Right atrium auricular region (tissue), 2 donors: ENCODE measurements around the gene SLC7A6. TPM values are rescaled to one million over a fixed set of nuclear protein-coding genes. Genes with fewer than 3 reads are reported as not detected.

Experiments
- DNase-seq: peaks from one replicate; pipeline ENCODE4 v3.0.0-alpha.2; 2019; ENCODE audit warnings: low spot score
- H3K27ac ChIP-seq, 2 donors: fragments of 200-600 bp; sonication (generic); 1 replicate in 1 of 2; 2 replicates in 1 of 2; pipeline ENCODE4 v1.5.1; 2016 to 2019
- H3K27me3 ChIP-seq, 2 donors: fragments of 200-600 bp; sonication (generic); one replicate each; pipeline versions ENCODE4 v1.5.1 to v1.6.0; 2017 to 2019
- H3K36me3 ChIP-seq: fragments of 200-600 bp; sonication (generic); one replicate; pipeline ENCODE4 v1.5.1; 2016
- H3K4me1 ChIP-seq, 2 donors: fragments of 200-600 bp; sonication (generic); one replicate each; pipeline versions ENCODE4 v1.5.1 to v1.6.0; 2017 to 2019
- H3K4me3 ChIP-seq, 2 donors: fragments of 200-600 bp; sonication (generic); 1 replicate in 1 of 2; 2 replicates in 1 of 2; pipeline ENCODE4 v1.5.1; 2017 to 2019; ENCODE audit warnings: mild to moderate bottlenecking in 1 of 2, moderate library complexity in 1 of 2
- H3K9me3 ChIP-seq, 2 donors: fragments of 200-600 bp; sonication (generic); one replicate each; pipeline ENCODE4 v1.5.1; 2019
- CTCF ChIP-seq, 2 donors: fragments of 200-600 bp; sonication (generic); IDR thresholded peaks; one replicate each; pipeline ENCODE4 v1.5.1; 2019; ENCODE audit warnings: antibody characterized with exemption in 2 of 2
- total RNA-seq, 2 donors: library from RNA; depleted of rRNA; stranded (reverse); fragments of >200 nt; gene quantifications; one replicate each; pipeline ENCODE4 v1.1.0, GENCODE V29; 2016

SLC7A6 gene
- total RNA-seq, 2 donors from 2014 or later, result 28.9 to 51.0 TPM

- DNase-seq, result no peak
- TF ChIP-seq CTCF (IDR thresholded peaks at IDR 0.05), result no peak
- Histone ChIP-seq H3K4me3 (peak overlapping the region in 1 of 2 donors; percentile 91), H3K4me1 (peaks cover 0 to 58% of the 10 kb centered on the region in 2 donors), H3K27me3 (no peaks in the 10 kb centered on the region), H3K36me3 (peaks cover 16% of the 10 kb centered on the region), H3K9me3 (no peaks in the 10 kb centered on the region), H3K27ac (peak overlapping the region; percentile 89 to 94)
These were observed 17.7 kb upstream of the SLC7A6 start for GRCh38 chr16:68246666-68247065.

GRCh38 chr16:68247400-68247799 is 16.9 kb upstream of the SLC7A6 start:
- peaks cover 0 to 62% of the 10 kb centered on the region in 2 donors for H3K4me1 ChIP-seq
- no peak overlapping the region for H3K4me3 ChIP-seq
- H3K27ac ChIP-seq, result peak overlapping the region; percentile 89 to 94
- DNase-seq, result no peak
- no peaks in the 10 kb centered on the region for H3K9me3 ChIP-seq
- H3K36me3 ChIP-seq, result peaks cover 16% of the 10 kb centered on the region
- H3K27me3 ChIP-seq, result no peaks in the 10 kb centered on the region
- no peak for TF ChIP-seq CTCF (IDR thresholded peaks at IDR 0.05)

GRCh38 chr16:68247932-68248331 is 16.4 kb upstream of the SLC7A6 start:
- no peaks in the 10 kb centered on the region for H3K27me3 ChIP-seq
- no peak for DNase-seq
- H3K9me3 ChIP-seq, result no peaks in the 10 kb centered on the region
- TF ChIP-seq CTCF (IDR thresholded peaks at IDR 0.05), result no peak
- H3K4me3 ChIP-seq, result no peak overlapping the region
- peaks cover 0 to 68% of the 10 kb centered on the region in 2 donors for H3K4me1 ChIP-seq
- H3K27ac ChIP-seq, result peak overlapping the region; percentile 89 to 94
- peaks cover 18% of the 10 kb centered on the region for H3K36me3 ChIP-seq

- no peak for DNase-seq
- Histone ChIP-seq H3K9me3 (no peaks in the 10 kb centered on the region), H3K27me3 (no peaks in the 10 kb centered on the region), H3K36me3 (peaks cover 30% of the 10 kb centered on the region), H3K4me3 (no peak overlapping the region), H3K4me1 (peaks cover 0 to 68% of the 10 kb centered on the region in 2 donors), H3K27ac (peak overlapping the region; percentile 89 to 94)
- no peak for TF ChIP-seq CTCF (IDR thresholded peaks at IDR 0.05)
These were observed 15.0 kb upstream of the SLC7A6 start for GRCh38 chr16:68249371-68249770.

GRCh38 chr16:68250951-68251350 is 13.4 kb upstream of the SLC7A6 start:
- Histone ChIP-seq H3K9me3 (no peaks in the 10 kb centered on the region), H3K4me3 (no peak overlapping the region), H3K27ac (peak overlapping the region; percentile 89 to 94), H3K4me1 (peaks cover 0 to 60% of the 10 kb centered on the region in 2 donors), H3K36me3 (peaks cover 46% of the 10 kb centered on the region), H3K27me3 (no peaks in the 10 kb centered on the region)
- DNase-seq, result no peak
- TF ChIP-seq CTCF (IDR thresholded peaks at IDR 0.05), result no peak

GRCh38 chr16:68251832-68252231 is 12.5 kb upstream of the SLC7A6 start:
- peaks cover 0 to 51% of the 10 kb centered on the region in 2 donors for H3K4me1 ChIP-seq
- no peak for DNase-seq
- H3K27me3 ChIP-seq, result no peaks in the 10 kb centered on the region
- TF ChIP-seq CTCF (IDR thresholded peaks at IDR 0.05), result no peak
- no peaks in the 10 kb centered on the region for H3K9me3 ChIP-seq
- H3K36me3 ChIP-seq, result peaks cover 52% of the 10 kb centered on the region
- H3K27ac ChIP-seq, result peak overlapping the region; percentile 89 to 94
- no peak overlapping the region for H3K4me3 ChIP-seq
